GM18498 (cell line): ENCODE results near the gene NXNL2.

ENCODE experiments used
- ATAC-seq: cut with Tn5 transposase; IDR thresholded peaks from one replicate; pipeline ENCODE4 v1.9.1; 2021; ENCODE audit warnings: mild to moderate bottlenecking, moderate library complexity; ENCODE audit not compliant: unreplicated experiment

Gene NXNL2

GRCh38 chr9:88534456-88535225 is at the start of gene NXNL2:
TSS of gene NXNL2 (plus strand) at chr9:88535178. CDS start at chr9:88535435, 257 bp downstream.
- no peak for ATAC-seq

DNA sequence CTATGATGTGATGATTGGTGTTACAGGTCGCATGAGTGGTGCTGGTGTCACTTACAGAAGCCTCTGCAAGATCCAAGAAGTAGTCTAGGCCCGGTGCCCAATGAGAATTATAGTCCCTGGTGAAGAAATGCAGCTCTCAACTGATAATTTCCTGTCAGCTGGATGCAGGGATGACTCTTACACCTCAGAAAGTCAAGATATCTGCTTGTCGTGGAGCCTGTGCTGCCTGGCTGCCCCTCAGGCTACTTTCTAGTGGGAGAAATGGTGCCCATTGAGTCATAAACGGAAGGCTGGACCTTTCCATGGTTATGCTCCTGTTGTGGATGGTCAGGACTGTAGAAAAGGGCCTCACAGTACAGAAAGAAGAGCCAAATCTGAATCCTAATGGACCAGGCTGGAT is 46.8 kb upstream of the NXNL2 start:
- ATAC-seq: no peak

DNA sequence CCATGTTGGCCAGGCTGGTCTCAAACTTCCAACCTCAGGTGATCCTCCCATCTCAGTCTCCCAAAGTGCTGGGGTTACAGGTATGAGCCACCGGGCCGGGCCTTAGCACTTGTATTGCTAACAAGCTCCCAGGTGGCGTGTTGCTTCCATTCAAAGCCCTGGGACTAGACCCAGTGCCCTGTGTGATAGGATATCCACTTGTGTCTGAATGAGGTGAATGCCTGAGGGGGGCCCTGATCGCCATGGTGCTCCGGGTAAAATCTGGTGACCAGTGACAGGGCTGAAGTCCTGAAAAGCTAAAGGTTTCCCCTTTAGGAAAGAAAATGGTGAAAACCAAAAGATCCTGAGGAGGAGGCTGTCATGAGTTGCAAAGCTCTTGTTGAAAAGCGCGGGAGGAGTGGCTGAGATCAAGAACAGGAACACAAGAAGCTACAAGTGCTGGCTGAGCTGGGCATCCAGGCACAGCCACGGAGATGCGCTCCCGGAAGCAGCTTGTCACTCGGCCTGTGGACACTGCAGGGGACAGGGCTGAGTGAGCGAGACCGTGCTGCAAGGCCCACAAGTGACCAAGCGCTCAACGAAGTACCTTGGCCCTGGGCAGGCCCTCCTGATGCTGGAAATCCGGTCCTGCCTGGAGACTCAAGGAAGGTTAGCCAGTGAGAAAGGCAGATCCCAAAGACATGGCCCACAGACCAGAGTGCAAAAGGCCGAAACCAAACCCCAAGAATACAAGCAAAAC is 39.8 kb upstream of the NXNL2 start:
- ATAC-seq: no peak

DNA sequence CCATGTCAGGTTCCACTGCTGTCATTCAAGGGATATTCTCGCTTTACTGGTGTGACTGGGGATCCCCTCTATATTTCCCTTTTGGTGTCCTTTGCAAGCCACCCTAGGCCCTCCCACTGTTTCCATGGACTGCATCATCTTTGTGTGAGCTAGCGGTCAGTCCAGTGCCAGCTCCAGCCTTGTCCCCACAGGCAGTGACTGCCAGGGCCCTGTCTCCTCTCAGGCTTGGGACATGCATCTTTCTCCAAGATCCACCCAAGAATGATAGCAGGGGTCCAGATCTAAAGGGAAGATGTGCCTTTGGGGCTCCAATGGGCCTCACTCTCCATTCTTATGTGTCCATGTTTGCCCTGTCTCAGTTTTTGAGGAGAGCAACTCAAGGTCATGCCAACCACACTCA is 37.8 kb upstream of the NXNL2 start:
- ATAC-seq: no peak

DNA sequence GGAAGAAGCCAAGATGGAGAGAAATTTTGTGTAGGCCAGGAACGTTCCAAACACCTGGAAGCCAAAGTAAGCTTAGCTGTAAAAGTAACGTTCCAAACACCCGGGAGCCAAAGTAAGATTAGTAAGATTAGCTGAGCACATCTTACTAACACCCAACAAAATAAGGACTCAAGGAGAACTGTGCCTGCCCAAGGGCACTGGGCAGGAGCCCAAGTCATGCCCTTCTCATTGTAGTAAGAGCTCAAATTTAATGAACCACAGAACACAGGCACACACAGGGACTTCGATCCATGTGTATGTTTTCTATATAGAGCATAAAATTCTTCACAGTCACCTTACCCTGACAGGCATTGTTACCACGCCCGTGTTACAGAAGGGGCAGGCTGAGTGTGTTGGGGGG is 36.1 kb upstream of the NXNL2 start:
- no peak for ATAC-seq

- no peak for ATAC-seq
Observed at GRCh38 chr9:88501086-88501485, 33.9 kb upstream of the NXNL2 start.

DNA sequence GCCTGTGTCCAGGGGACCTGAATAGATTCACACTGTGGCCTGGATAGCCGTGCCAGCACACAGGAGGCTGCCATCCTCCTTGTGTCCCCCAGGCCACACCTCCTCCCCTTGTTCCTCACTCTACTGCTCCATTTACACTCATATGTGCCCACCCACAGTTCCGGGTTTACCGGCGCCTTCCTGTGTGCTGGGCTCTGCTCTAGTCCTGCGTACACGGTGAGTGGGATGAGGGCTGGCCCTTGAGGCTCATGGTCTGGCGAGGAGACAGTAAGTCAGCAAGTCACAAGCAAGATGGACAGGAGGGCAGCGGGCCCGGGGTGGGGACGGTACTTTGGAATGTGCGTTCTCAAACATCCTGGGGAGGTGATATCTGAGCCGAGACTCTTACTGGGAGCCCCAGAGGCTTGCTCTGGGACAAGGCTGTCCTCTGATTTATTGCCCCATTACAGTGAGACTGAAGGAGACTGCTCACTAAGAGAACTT is 32.4 kb upstream of the NXNL2 start:
- ATAC-seq: no peak

DNA sequence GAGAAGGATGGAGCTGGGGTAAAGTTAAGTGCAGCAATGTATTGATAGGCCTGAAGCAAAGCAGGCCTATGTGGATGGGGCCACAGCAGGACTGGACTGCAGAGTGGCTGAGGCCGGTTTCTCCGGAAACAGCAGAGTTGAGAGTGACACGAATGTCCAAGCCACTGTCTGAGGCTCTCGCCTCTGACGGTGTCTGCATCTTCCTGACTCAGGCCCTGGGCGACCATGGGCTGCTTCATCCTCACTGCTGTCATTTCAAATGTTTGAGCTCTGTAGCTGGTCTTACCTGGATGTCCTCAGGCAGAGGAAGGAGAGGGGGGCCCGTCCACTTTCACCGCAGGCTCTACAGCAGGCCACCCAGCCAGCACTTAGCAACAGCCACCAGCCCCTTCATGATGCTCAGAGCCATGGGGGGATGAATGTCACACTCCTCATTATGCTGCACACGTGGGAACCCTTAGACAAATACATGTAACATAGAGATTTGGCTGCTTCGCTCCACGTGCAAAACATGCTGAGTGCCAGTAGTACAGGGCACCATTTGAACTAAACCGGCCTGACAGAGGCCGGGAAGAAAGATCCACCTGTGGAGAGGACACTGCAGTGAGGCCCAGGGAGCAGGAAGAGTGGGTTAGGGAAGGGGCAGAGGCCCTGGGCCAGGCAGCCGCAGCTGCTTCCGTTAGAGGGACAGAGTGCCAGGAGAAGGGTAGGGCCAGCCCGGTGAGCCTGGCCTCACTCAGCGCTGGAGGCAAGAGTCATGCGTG is 31.7 kb upstream of the NXNL2 start:
- ATAC-seq: no peak

DNA sequence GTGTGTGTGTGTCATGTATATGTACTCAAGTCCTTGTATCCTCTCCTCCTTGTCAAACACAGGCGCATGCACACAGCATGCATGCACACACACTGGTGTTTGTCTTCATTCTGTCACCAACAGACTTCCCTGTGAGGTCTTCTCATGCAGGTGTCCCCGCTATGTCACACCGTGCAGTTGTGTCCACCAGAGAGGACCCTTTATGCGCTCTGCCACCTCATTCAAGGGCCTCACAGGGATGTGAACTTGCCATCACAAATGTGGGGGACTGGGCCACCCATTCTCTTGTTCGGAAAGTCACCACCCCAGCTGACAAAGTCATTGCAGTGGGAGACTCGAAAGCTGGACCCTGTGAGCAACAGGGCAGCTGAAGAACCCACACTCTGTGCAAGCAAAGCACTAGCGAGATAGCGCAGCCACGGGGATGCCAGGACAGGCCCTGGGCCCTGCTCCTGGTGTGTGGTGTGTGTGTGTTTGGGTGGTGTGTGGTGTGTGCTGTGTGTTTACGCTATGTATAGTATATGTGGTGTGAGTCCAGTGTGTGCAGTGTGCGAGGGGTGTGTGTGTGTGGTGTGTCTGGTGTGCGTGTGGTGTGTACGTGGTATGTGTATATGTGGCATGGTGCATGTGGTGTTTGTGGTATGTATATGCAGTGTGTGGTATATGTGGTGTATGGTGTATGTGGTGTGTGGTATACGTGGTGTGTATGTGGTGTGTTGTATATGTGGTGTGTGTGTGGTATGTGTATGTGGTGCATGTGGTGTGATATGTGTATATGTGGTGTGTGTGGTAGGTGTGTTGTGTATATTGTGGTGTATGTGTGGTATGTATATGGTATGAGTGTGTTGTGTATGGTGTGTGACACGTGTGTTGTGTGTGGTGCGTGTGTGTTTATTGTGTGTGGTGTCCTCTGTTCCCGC is 30.9 kb upstream of the NXNL2 start:
- no peak for ATAC-seq

DNA sequence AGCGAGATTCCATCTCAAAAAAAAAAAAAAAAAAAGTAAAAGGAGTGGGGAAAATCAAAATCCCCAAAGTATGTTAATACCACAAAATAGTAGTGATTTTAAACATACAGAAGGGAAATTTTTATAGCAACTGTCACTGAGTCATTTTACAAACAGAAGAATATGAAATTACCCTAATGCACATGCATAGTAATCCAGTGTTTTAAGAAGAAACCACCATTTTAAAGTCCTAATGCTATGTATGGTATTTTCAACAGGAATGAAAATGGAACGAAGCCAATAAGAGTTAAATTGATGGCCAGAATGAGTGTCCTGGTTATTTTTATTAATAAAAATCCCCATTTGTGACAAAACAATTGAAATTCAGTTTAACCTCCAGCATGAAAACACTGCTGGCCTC is 26.7 kb upstream of the NXNL2 start:
- no peak for ATAC-seq

GRCh38 chr9:88511906-88512305 is 23.1 kb upstream of the NXNL2 start:
- no peak for ATAC-seq

GRCh38 chr9:88514247-88514646 is 20.7 kb upstream of the NXNL2 start:
- ATAC-seq: no peak

DNA sequence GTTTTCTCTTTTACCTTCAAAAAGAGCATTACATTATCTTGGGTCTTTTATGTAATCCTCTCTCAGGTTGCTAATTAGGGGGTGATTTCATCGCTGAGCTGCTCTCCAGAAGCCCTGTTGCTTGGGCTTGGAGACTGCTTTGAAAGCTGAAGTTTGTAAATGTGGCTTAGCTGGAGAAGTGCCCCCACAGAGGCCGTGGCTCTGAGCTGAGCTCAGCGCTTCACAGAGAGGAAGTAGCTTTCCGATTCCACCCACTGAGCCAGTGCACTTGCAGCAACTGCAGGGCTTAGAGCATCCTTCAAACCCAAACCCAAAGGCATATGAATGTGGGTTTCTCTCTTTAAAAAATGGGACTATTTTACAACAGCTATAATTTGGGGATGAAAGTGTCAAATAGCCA is 13.7 kb upstream of the NXNL2 start:
- ATAC-seq: no peak

DNA sequence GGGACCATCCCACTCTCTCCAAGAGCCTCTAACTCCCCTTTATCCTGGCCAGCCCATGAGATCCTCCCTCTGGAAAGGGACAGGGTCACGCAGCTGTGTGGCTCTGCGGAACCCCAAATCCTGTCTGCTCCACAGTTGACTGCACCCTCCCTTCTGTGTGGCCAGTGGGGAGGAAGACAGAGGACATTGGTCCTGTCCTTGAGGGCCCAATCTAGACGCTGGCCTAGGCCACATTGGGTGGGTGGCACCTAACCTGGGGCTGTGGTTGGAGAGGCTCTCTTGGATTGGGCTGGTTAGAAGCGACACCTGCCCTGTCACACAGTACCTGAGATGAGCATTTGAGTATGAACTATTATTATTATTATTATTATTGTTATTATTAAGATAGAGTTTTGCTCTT is 12.6 kb upstream of the NXNL2 start:
- no peak for ATAC-seq

GRCh38 chr9:88523056-88523455 is 11.9 kb upstream of the NXNL2 start:
- no peak for ATAC-seq

DNA sequence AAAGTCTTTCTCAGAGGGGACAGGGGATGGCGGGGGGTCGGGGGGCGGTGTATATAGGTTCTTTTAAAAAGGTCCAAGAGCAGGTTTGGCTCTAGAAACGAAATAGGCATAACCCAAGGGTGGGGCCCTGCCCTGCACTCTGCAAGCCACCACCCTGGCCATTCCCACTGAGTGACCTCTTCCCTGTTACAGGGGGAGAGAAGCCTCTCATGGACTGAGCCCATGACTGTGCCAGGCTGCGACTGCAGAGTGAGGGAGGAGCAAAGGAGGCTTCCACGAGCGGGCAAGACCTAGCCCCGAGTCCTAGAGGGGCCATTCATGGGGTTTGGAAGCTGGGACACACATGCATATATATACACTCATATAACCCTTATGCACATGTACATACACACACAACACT is 10.1 kb upstream of the NXNL2 start:
- ATAC-seq: no peak

- no peak for ATAC-seq
Observed at GRCh38 chr9:88527618-88528017, 7.4 kb upstream of the NXNL2 start.

DNA sequence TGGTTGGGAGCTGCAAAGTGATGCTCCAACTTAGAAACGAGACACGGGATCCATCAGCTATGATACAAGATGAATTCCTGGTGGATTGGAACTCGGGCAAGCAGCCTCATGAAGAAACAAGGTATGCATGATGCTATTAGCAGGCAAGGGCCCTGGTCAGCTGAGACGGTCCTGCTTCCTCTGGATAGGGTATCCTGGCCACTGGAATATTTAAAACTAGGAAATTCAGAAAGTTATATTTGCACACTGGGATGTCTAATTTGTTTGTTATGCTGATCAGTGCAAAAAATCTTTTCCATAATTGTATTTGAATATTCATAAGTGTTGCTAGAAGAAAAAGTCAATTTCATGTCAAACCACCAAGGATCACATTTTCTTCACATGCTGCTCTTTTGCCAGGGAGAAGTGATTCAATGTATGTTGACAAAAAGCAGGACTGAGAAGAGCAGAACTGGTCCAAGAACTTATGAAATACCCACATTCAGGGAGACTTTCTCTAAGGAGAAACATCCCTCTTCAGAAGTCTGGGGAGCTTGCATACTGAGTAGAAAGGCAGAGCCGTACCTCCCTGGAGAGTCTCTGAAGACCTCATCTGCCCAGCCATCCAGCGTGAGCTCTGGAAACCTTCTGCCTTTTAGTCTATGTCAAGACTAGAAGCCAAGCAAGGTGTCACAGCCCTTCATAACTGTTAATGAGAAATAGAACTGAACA is 6.7 kb upstream of the NXNL2 start:
- no peak for ATAC-seq

DNA sequence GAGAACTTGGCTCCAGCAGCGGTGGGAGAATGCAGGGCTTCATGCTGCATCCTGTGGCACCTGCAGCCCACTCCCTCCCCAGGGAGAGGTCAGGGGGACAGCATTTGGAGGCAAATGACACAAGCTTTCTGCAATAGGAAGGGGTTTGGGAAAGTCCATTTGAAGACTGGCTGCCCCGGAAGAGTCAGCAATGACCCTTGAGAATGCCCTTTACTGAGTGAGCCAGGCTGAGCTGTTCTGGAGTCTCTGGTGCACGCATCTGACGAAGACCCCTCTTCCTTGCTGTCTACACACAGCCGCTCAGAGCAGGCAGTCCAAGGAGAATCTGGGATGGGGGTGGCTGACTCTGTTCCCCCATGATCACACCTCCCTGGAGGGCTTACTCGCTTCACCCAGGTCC is 5.5 kb upstream of the NXNL2 start:
- ATAC-seq: no peak

GRCh38 chr9:88530051-88530450 is 4.9 kb upstream of the NXNL2 start:
- no peak for ATAC-seq
